Mesodermal cell (in vitro differentiated cells): ENCODE results near the gene IBA57.

ENCODE experiments used
- H3K27ac ChIP-seq: 2 replicates; pipeline ENCODE4 v1.7.0; 2013; ENCODE audit warnings: mild to moderate bottlenecking, low read depth, low read length, moderate library complexity; ENCODE audit not compliant: severe bottlenecking
- H3K36me3 ChIP-seq: 2 replicates; pipeline ENCODE4 v1.7.1; 2013; ENCODE audit warnings: mild to moderate bottlenecking, low read length, moderate library complexity; ENCODE audit not compliant: control insufficient read depth, insufficient read depth
- H3K4me1 ChIP-seq: one replicate; pipeline ENCODE4 v1.7.1; 2013; ENCODE audit warnings: mild to moderate bottlenecking, low read length; ENCODE audit not compliant: insufficient read depth, control insufficient read depth, poor library complexity, severe bottlenecking
- H3K4me3 ChIP-seq: 2 replicates; pipeline ENCODE4 v1.7.0; 2013; ENCODE audit warnings: low read length, control low read depth, mild to moderate bottlenecking; ENCODE audit not compliant: insufficient read depth, poor library complexity, severe bottlenecking; ENCODE audit errors: extremely low read depth
- H3K9me3 ChIP-seq: 2 replicates; pipeline ENCODE4 v1.7.1; 2013; ENCODE audit warnings: mild to moderate bottlenecking, low read length, moderate library complexity; ENCODE audit not compliant: control insufficient read depth
- WGBS, 2 experiments: methylation state at CpG; one replicate each; pipeline ENCODE4 v1.1.5; 2013; ENCODE audit warnings: missing lambda C conversion rate in 2 of 2; ENCODE audit not compliant: insufficient coverage in 2 of 2; 5-methylcytosine and 5-hydroxymethylcytosine counted together

The IBA57 gene

GRCh38 chr1:228136901-228137300 lies 28.7 kb upstream of the IBA57 start:
- Histone ChIP-seq H3K4me1 (peaks cover 4% of the 10 kb centered on the region), H3K36me3 (peaks cover 5% of the 10 kb centered on the region), H3K4me3 (no peak overlapping the region), H3K9me3 (no peaks in the 10 kb centered on the region), H3K27ac (no peak overlapping the region)
- 67 to 80% methylated on average over 1 of the region's 1 CpG for WGBS, 2 experiments

- peak overlapping the region; percentile 73 for H3K27ac ChIP-seq
- H3K4me1 ChIP-seq: peaks cover 4% of the 10 kb centered on the region
- peaks cover 7% of the 10 kb centered on the region for H3K36me3 ChIP-seq
- 30% methylated on average over 27 to 28 of the region's 30 CpGs for WGBS, 2 experiments
- peak overlapping the region; percentile 95 for H3K4me3 ChIP-seq
- no peaks in the 10 kb centered on the region for H3K9me3 ChIP-seq
These were observed 26.1 kb upstream of the IBA57 start for GRCh38 chr1:228139406-228139930.

GRCh38 chr1:228139931-228140723 lies 25.5 kb upstream of the IBA57 start, which contains the start of gene GUK1:
Gene GUK1, plus strand, starts transcription at chr1:228140279. Its CDS starts 24 bp downstream, at chr1:228140303.
- WGBS, 2 experiments: 0% methylated on average over 76 to 94 of the region's 95 CpGs
- H3K36me3 ChIP-seq: peaks cover 10% of the 10 kb centered on the region
- H3K27ac ChIP-seq: peak within 1 kb of the TSS; percentile 92
- H3K9me3 ChIP-seq: no peaks in the 10 kb centered on the region
- H3K4me3 ChIP-seq: peak within 1 kb of the TSS; percentile 95
- H3K4me1 ChIP-seq: peaks cover 4% of the 10 kb centered on the region

- 20 to 24% methylated on average over 19 to 25 of the region's 25 CpGs for WGBS, 2 experiments
- H3K36me3 ChIP-seq: peaks cover 16% of the 10 kb centered on the region
- H3K4me1 ChIP-seq: peaks cover 4% of the 10 kb centered on the region
- H3K27ac ChIP-seq: peak overlapping the region; percentile 92
- peak overlapping the region; percentile 95 for H3K4me3 ChIP-seq
- H3K9me3 ChIP-seq: no peaks in the 10 kb centered on the region
These were observed 24.8 kb upstream of the IBA57 start for GRCh38 chr1:228140724-228141225.

- Histone ChIP-seq H3K4me3 (peak overlapping the region; percentile 95), H3K9me3 (no peaks in the 10 kb centered on the region), H3K4me1 (peaks cover 4% of the 10 kb centered on the region), H3K27ac (no peak overlapping the region), H3K36me3 (peaks cover 23% of the 10 kb centered on the region)
- WGBS, 2 experiments: 85 to 87% methylated on average over 23 to 27 of the region's 27 CpGs
These were observed 24.2 kb upstream of the IBA57 start for GRCh38 chr1:228141226-228142044.

DNA sequence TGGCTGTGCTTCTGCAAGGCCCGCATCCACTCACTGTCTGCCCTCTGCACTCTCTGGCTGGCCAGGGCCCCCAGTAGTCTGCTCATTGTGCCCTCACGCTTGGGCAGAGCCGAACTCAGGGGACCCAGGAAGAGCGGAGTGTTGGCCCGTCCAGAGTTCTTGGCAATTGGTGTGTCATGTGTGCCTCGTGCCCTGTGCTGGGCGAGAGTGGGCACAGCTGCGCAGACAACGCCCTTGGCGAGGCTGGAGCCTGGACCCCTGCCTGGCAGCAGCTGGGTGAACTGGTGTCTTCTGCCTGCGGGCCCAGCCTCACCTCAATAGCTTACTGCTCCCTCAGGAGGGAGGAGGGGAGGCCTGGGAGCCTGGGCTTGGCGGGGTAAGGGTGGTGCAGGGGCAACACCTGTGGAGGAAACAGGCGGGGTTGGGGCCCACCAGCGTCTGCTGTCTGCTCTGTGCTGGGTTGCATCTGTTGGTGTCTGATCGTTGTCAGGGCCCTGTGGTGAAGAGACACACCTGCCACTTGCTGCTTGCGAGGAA lies 23.4 kb upstream of the IBA57 start:
- Histone ChIP-seq H3K4me3 (no peak overlapping the region), H3K36me3 (peaks cover 30% of the 10 kb centered on the region), H3K9me3 (no peaks in the 10 kb centered on the region), H3K27ac (no peak overlapping the region), H3K4me1 (peaks cover 4% of the 10 kb centered on the region)
- WGBS, 2 experiments: 94 to 95% methylated on average over 12 to 14 of the region's 16 CpGs

GRCh38 chr1:228142701-228143136 lies 22.9 kb upstream of the IBA57 start:
- WGBS, 2 experiments: 94 to 99% methylated on average over 9 to 11 of the region's 11 CpGs
- peaks cover 35% of the 10 kb centered on the region for H3K36me3 ChIP-seq
- no peak overlapping the region for H3K4me3 ChIP-seq
- H3K27ac ChIP-seq: no peak overlapping the region
- H3K4me1 ChIP-seq: peaks cover 4% of the 10 kb centered on the region
- no peaks in the 10 kb centered on the region for H3K9me3 ChIP-seq

DNA sequence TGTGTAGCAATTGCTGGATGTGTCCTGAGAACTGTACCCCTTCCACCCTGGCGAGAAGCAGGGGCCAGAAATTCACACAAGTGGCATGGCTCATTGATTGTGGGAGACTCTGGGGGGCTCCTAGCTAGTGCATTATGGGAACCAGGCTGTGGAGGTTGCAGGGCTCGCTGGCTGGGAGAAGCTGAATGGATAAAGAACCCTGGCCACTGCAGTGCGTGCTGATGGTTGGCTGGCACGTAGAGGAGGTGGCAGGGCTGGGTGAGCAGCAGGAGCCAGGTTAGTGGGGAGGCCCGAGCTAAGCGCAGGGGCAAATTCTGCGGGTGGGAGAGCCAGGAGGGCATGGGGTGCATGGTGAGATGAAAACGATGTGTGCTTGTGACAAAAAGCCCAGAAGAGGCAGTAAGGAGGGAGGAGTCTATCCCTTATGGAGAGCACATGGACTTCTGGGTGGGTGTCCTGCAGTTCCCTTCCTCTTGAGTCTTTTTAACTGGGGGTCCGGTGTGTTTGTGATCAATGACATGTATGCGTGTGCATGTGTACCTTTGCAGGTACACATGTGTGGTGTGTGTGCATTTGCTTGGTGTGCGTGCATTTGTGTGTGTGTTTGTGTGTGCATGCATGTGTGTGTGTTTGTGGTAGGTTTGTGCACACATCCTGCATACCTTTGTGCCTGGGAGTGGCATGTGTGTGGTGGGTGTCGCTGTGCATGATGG lies 22.0 kb upstream of the IBA57 start:
- Histone ChIP-seq H3K36me3 (peaks cover 44% of the 10 kb centered on the region), H3K4me1 (peaks cover 6% of the 10 kb centered on the region), H3K4me3 (no peak overlapping the region), H3K27ac (no peak overlapping the region), H3K9me3 (no peaks in the 10 kb centered on the region)
- WGBS, 2 experiments: 95% methylated on average over 9 to 11 of the region's 12 CpGs

DNA sequence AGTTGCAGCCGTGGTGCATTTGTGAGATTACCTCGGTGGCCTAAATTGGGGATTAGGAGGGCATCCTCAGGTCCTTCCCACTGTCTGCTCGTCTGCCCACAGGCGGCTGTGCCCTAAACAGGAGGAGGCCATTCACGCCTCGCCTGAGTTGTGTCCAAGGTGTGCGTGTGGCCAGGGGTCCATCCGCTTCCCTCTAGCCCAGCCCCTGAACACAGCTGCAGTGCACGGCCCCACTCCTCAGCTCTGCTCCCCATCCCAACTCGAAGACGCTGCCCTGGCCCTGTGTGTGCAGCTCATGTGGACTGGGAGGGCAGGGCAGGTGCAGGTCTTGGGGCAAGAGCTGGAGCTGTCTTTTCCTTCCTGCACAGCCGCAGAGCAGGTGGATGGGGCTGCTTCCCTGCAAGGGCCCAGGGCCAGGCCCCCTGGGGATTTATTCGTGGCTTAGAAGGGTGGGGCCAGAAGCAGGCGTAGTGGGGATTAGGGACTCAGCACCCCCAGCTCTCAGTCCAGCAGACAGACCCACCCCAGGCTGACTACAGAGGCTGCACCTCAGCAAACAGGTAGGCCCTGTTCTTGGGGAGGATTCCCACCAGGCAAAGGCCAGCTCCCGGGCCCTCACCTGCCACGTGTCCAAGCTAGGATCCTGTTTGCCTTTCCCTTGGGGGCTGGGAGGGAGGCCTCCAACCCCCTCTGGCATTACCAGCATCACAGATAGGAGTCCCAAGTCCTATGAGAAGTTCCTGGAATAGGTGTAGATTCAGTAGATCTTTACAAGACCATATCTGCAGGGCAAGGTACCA lies 21.2 kb upstream of the IBA57 start:
- Histone ChIP-seq H3K27ac (no peak overlapping the region), H3K4me1 (peaks cover 13% of the 10 kb centered on the region), H3K9me3 (no peaks in the 10 kb centered on the region), H3K4me3 (no peak overlapping the region), H3K36me3 (peaks cover 45% of the 10 kb centered on the region)
- WGBS, 2 experiments: 91 to 96% methylated on average over 11 to 13 of the region's 16 CpGs
